HAP-1 (cell line): ENCODE results near the gene CHN1.

ENCODE experiments used
- DNase-seq, 2 experiments: peaks; one replicate each; pipeline ENCODE4 v3.0.0-alpha.2; 2016 to 2020; ENCODE audit warnings: low spot score in 2 of 2
- H3K27me3 ChIP-seq: fragments of 250-450 bp; sonication (Bioruptor Pico); 2 replicates; pipeline ENCODE4 v1.5.1; 2020; ENCODE audit warnings: low read depth, mild to moderate bottlenecking, moderate library complexity
- H3K36me3 ChIP-seq: fragments of 250-450 bp; sonication (Bioruptor Pico); replicated peaks from 2 replicates; pipeline ENCODE4 v1.5.1; 2020; ENCODE audit warnings: mild to moderate bottlenecking
- H3K4me1 ChIP-seq: fragments of 250-450 bp; sonication (Bioruptor Pico); 2 replicates; pipeline ENCODE4 v1.5.1; 2020; ENCODE audit warnings: mild to moderate bottlenecking
- H3K4me3 ChIP-seq: fragments of 250-450 bp; sonication (Bioruptor Pico); 2 replicates; pipeline ENCODE4 v1.5.1; 2020; ENCODE audit warnings: mild to moderate bottlenecking, moderate library complexity
- H3K9me3 ChIP-seq: fragments of 250-450 bp; sonication (Bioruptor Pico); 2 replicates; pipeline ENCODE4 v1.5.1; 2020; ENCODE audit warnings: mild to moderate bottlenecking, moderate library complexity
- in situ Hi-C: fragments of 300-500 bp; cut with MboI; formaldehyde crosslinking; loops from 3 replicates; pipeline ENCODE4 v1.14.3; 2020; ENCODE audit warnings: low sequenced_read_pairs, inconsistent platforms, mixed read lengths

CHN1 gene

DNA sequence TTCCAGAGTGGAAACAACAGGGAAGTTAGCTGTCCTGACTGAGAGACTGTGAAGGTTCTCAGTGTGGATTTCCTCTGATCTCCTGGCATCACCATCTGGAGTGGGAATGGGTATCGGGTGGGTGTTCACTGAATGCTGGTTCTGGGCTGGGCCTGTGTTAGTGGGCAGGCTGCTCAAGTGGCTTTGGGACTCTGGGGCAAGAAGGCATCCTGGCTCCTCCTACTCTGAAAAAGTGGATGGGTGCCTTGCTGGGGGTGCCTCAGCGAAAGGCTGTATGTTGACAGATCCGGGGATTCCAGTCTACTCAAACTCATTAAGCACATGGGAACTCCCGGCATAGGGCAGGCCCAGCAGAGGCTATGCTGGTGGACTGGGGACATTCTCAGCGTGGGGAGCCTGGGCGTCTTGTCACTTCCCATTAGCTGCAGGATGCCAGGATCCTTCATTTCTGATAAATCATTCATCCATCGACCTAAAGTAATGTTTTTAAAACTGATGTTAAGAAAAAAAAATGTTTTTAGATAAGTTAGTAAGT, 213.4 kb downstream of the CHN1 start:
- no peaks in the 10 kb centered on the region for H3K9me3 ChIP-seq
- no peaks in the 10 kb centered on the region for H3K27me3 ChIP-seq
- H3K4me3 ChIP-seq = no peak overlapping the region
- H3K4me1 ChIP-seq = peaks cover 45% of the 10 kb centered on the region
- DNase-seq = no peak
- no peaks in the 10 kb centered on the region for H3K36me3 ChIP-seq
- in situ Hi-C loops = no loop called here

- no peak for DNase-seq
- no peaks in the 10 kb centered on the region for H3K9me3 ChIP-seq
- no peaks in the 10 kb centered on the region for H3K36me3 ChIP-seq
- peaks cover 37% of the 10 kb centered on the region for H3K4me1 ChIP-seq
- no peak overlapping the region for H3K4me3 ChIP-seq
- H3K27me3 ChIP-seq = no peaks in the 10 kb centered on the region
- in situ Hi-C loops = no loop called here
These were observed 214.2 kb downstream of the CHN1 start for GRCh38 chr2:174791020-174791419.

GRCh38 chr2:174789001-174789400, 216.2 kb downstream of the CHN1 start:
- no peaks in the 10 kb centered on the region for H3K36me3 ChIP-seq
- H3K4me3 ChIP-seq = no peak overlapping the region
- no peak for DNase-seq
- H3K27me3 ChIP-seq = no peaks in the 10 kb centered on the region
- no peaks in the 10 kb centered on the region for H3K9me3 ChIP-seq
- H3K4me1 ChIP-seq = peaks cover 29% of the 10 kb centered on the region
- in situ Hi-C loops = no loop called here

DNA sequence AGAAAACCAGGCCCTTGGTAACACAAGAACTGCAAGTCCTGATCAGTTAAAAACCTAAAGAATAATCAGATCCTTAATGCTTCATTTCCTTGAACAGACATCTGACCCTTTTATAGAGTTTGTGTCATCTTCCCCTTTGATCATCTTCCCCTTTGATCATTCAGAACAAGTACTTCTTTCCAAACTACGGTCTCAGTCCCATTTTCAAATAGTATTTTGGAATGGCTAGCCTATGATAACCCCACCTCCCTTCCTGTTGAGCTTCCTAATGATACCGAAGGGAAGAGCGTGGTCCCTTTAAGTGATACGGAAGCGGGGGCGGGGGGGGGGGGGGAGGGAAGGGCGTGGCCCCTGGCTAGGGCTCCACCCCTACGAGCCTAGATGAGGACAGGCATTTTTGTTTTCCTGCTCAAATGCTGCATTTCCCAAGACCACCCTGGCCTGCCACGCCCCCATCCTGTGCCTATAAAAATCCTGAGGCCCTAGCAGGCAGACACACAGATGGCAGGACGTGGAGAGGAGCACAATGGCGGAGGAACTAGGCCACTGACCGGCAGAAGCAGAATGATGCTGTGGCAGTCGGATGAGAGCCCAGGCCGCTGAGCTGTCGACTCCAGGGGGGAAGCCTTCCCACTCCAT, 216.8 kb downstream of the CHN1 start:
- H3K9me3 ChIP-seq = no peaks in the 10 kb centered on the region
- no peaks in the 10 kb centered on the region for H3K27me3 ChIP-seq
- no peaks in the 10 kb centered on the region for H3K36me3 ChIP-seq
- H3K4me3 ChIP-seq = no peak overlapping the region
- DNase-seq = peak; percentile 28 to 86
- in situ Hi-C loops = no loop called here
- peaks cover 29% of the 10 kb centered on the region for H3K4me1 ChIP-seq

DNA sequence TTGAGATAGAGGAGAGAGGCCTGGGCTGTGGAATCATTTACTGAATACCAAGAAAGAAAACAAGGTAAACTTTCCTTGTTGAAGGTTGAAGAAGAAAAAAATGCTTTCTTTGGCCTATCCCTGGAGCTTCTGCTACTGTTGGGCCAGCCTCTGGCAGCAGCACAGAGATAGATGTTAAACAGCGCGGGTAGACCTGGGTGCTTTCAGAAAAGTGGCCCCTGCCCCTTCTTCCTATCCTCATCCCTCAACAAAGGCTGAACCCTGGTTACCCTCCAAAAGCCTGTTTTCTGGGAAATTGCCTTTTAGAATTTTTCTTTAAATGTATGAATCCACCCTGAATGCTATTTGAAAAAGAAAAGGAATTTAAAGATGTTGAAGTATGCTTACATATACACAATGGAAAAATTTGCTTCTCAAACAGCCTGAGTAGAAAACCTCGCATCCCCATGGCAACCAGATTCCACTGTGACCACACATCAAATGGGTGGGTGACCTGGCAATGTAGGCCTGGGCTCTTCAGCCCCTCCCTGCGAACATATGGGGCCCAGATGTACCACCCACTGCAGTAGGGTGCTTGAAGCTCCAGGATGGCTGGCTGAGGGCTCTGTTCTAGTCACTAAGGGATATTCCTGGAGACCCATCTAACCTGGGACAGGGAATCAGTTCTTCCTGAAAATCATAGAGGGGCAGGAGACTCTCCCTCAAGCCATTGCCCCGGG, 217.5 kb downstream of the CHN1 start:
- no peak overlapping the region for H3K4me3 ChIP-seq
- peaks cover 23% of the 10 kb centered on the region for H3K4me1 ChIP-seq
- DNase-seq = peak; percentile 98 to 100
- in situ Hi-C loops = no loop called here
- H3K27me3 ChIP-seq = no peaks in the 10 kb centered on the region
- no peaks in the 10 kb centered on the region for H3K9me3 ChIP-seq
- H3K36me3 ChIP-seq = no peaks in the 10 kb centered on the region

DNA sequence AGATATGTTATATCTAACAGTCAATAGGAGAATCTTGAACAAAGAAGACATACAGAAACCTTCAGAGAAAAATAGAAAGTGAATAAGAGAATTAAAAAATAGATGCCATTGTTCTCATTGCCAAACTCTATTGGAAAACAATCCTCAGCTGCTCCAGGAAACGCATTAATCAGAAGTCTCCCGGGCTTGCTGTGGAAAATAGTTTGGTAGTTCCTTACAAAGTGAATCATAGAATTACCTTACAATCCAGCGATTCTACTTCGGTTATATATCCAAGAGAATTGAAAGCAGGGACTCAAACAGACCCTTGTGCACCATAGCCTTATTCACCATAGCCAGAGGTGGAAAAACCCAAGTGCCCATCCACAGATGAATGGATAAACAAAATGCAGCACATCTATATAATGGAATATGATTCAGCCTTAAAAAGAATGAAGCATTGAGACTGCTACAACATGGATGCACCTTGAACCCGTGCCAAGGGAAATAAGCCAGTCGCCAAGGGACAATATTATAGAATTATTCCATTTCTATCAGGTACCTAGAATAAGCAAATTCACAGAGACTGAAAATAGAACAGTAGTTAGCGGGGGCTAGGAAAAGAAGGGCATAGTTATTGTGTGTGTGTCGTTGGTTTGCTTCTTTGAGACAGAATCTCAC, 219.0 kb downstream of the CHN1 start:
- DNase-seq = no peak
- Histone ChIP-seq H3K27me3 (no peaks in the 10 kb centered on the region), H3K36me3 (no peaks in the 10 kb centered on the region), H3K4me1 (peaks cover 15% of the 10 kb centered on the region), H3K4me3 (no peak overlapping the region), H3K9me3 (no peaks in the 10 kb centered on the region)
- in situ Hi-C loops = no loop called here

GRCh38 chr2:174785481-174785880, 219.7 kb downstream of the CHN1 start:
- no peaks in the 10 kb centered on the region for H3K27me3 ChIP-seq
- no peak for DNase-seq
- H3K36me3 ChIP-seq = no peaks in the 10 kb centered on the region
- H3K9me3 ChIP-seq = no peaks in the 10 kb centered on the region
- no peak overlapping the region for H3K4me3 ChIP-seq
- peaks cover 15% of the 10 kb centered on the region for H3K4me1 ChIP-seq
- in situ Hi-C loops = no loop called here

GRCh38 chr2:174784909-174785308, 220.3 kb downstream of the CHN1 start:
- peaks cover 15% of the 10 kb centered on the region for H3K4me1 ChIP-seq
- no peak for DNase-seq
- in situ Hi-C loops = no loop called here

GRCh38 chr2:174784316-174784715, 220.9 kb downstream of the CHN1 start:
- DNase-seq = no peak
- Histone ChIP-seq H3K4me3 (no peak overlapping the region), H3K27me3 (no peaks in the 10 kb centered on the region), H3K36me3 (no peaks in the 10 kb centered on the region), H3K4me1 (peaks cover 15% of the 10 kb centered on the region), H3K9me3 (no peaks in the 10 kb centered on the region)
- in situ Hi-C loops = no loop called here

More at GRCh38 chr2:174784909-174785308, 220.3 kb downstream of the CHN1 start:
- Histone ChIP-seq H3K9me3 (no peaks in the 10 kb centered on the region), H3K4me3 (no peak overlapping the region), H3K36me3 (no peaks in the 10 kb centered on the region), H3K27me3 (no peaks in the 10 kb centered on the region)

- DNase-seq = no peak
- Histone ChIP-seq H3K36me3 (no peaks in the 10 kb centered on the region), H3K4me3 (no peak overlapping the region), H3K9me3 (no peaks in the 10 kb centered on the region), H3K27me3 (no peaks in the 10 kb centered on the region), H3K4me1 (peaks cover under 1% of the 10 kb centered on the region)
- in situ Hi-C loops = no loop called here
These were observed 223.2 kb downstream of the CHN1 start for GRCh38 chr2:174781996-174782395.

- Histone ChIP-seq H3K4me3 (no peak overlapping the region), H3K36me3 (no peaks in the 10 kb centered on the region), H3K9me3 (no peaks in the 10 kb centered on the region), H3K4me1 (no peaks in the 10 kb centered on the region), H3K27me3 (no peaks in the 10 kb centered on the region)
- no peak for DNase-seq
- in situ Hi-C loops = no loop called here
These were observed 223.9 kb downstream of the CHN1 start for GRCh38 chr2:174781298-174781697.

DNA sequence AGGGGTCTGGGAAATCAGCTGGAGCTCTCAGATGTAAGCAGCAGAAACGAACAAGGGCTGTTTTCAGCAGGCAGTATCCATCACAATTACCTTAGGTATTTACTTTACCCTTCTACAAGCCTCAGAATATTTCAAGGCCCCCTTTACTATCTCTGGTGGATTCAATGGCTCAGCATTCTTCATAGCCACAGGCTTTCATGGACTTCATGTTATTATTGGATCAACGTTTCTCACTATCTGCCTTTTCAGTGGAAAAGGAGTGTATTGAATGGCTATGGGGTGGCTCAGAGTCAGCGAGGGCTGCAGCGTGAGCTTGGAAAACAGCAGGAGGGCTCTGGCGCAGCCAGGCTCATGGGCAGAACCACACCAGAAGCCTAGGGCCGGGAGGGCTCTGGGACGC, 224.3 kb downstream of the CHN1 start:
- Histone ChIP-seq H3K27me3 (no peaks in the 10 kb centered on the region), H3K9me3 (no peaks in the 10 kb centered on the region), H3K4me1 (no peaks in the 10 kb centered on the region), H3K36me3 (no peaks in the 10 kb centered on the region), H3K4me3 (no peak overlapping the region)
- in situ Hi-C loops = no loop called here
- no peak for DNase-seq

DNA sequence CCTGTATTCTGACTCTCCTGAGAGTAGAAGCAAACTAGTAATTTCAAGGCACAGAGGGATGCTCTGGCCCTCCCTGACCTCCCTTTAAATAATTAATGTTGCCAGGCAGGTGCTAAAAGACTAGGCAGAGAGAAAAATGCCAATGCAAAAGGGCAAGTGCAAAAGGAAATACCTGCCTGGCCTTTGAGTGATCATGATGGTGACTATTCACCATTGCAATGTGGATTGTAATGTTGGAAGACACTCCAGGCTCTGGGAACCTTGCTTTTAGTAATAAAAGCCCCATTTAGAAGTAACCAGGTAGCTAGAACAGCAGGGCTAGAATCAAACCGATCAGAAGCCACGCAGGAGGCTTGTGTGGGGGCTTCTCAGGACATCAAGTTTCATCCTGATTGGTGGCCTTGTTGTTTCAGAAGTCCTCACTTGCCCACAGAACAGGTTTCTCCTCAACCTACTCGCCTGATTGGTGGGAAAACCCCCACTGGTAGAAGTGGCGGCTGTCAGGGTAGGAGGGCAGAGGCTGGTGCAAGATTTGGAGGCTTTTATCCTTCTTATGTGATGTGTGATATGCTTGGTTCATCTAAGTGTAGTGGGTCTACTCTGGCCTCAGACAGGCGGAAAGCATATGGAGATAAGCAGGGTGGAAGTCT, 224.9 kb downstream of the CHN1 start:
- DNase-seq = no peak
- H3K27me3 ChIP-seq = no peaks in the 10 kb centered on the region
- in situ Hi-C loops = no loop called here
- H3K4me1 ChIP-seq = no peaks in the 10 kb centered on the region
- no peaks in the 10 kb centered on the region for H3K9me3 ChIP-seq
- H3K4me3 ChIP-seq = no peak overlapping the region
- no peaks in the 10 kb centered on the region for H3K36me3 ChIP-seq
